SK-N-SH (cell line): ENCODE data around the gene USPL1. TPM values are rescaled to one million over a fixed set of nuclear protein-coding genes. Genes with fewer than 3 reads are reported as not detected.

Source experiments
- CTCF ChIA-PET: fragments of 300-600, 350-600 bp; formaldehyde crosslinking; extraction: SDS; loops from one replicate; lab custom pipeline; 2021; lab: Yijun Ruan, JAX
- POLR2A ChIA-PET: fragments of 350-600 bp; sonication (Branson Sonifier 250); formaldehyde crosslinking; extraction: SDS; loops from one replicate; lab custom pipeline; 2020; ENCODE audit warnings: antibody characterized with exemption, inconsistent platforms; lab: Yijun Ruan, JAX
- DNase-seq: peaks from one replicate; pipeline ENCODE4 v3.0.0; 2012
- H2AFZ ChIP-seq: fragments of 200-600 bp; sonication (generic); 2 replicates; pipeline ENCODE4 v1.8.1; 2016; ENCODE audit warnings: antibody characterized with exemption, mild to moderate bottlenecking, low read depth
- H3F3A ChIP-seq: fragments of 200-600 bp; sonication (generic); replicated peaks from 2 replicates; pipeline ENCODE3; 2016; ENCODE audit warnings: antibody characterized with exemption, mild to moderate bottlenecking; ENCODE audit not compliant: insufficient read depth
- H3K27ac ChIP-seq, 2 experiments: fragments of 200-500 bp in 1 of 2; fragments of 200-600 bp in 1 of 2; sonication (Bioruptor generic) in 1 of 2; sonication (generic), shearing (Covaris generic) in 1 of 2; 2 replicates each; pipeline versions ENCODE4 v1.5.1 to v1.6.1; 2014 to 2016; ENCODE audit warnings: low read depth in 2 of 2, inconsistent platforms in 1 of 2, low read length in 1 of 2, mild to moderate bottlenecking in 1 of 2, mixed read lengths in 1 of 2
- H3K27me3 ChIP-seq: fragments of 200-600 bp; sonication (generic), shearing (Covaris generic); 2 replicates; pipeline ENCODE4 v1.6.1; 2016; ENCODE audit warnings: mixed run types; ENCODE audit not compliant: insufficient read depth
- H3K36me3 ChIP-seq, 2 experiments: fragments of 200-500 bp in 1 of 2; fragments of 200-600 bp in 1 of 2; sonication (Bioruptor generic) in 1 of 2; sonication (generic) in 1 of 2; replicated peaks in 1 of 2; 2 replicates each; pipeline versions ENCODE3 to v1.5.1; 2014 to 2016; ENCODE audit warnings: low read length in 1 of 2, mild to moderate bottlenecking in 1 of 2; ENCODE audit not compliant: insufficient read depth in 2 of 2, control insufficient read depth in 1 of 2
- H3K4me1 ChIP-seq, 2 experiments: fragments of 200-500 bp in 1 of 2; fragments of 200-600 bp in 1 of 2; sonication (Bioruptor generic) in 1 of 2; sonication (generic), shearing (Covaris generic) in 1 of 2; 2 replicates each; pipeline versions ENCODE4 v1.5.1 to v1.6.1; 2014 to 2016; ENCODE audit warnings: low read depth in 1 of 2, low read length in 1 of 2, mixed run types in 1 of 2; ENCODE audit not compliant: insufficient read depth in 2 of 2, control insufficient read depth in 1 of 2
- H3K4me2 ChIP-seq: fragments of 200-600 bp; sonication (generic), shearing (Covaris generic); 2 replicates; pipeline ENCODE4 v1.6.1; 2017; ENCODE audit warnings: mixed run types
- H3K4me3 ChIP-seq, 2 experiments: fragments of 200-500 bp in 1 of 2; fragments of 200-600 bp in 1 of 2; sonication (Bioruptor generic) in 1 of 2; sonication (generic), shearing (Covaris generic) in 1 of 2; 2 replicates each; pipeline versions ENCODE4 v1.5.1 to v1.8.1; 2014 to 2016; ENCODE audit warnings: low read depth in 2 of 2, inconsistent platforms in 1 of 2, low read length in 1 of 2, mild to moderate bottlenecking in 1 of 2, mixed read lengths in 1 of 2, moderate library complexity in 1 of 2
- H3K79me2 ChIP-seq: fragments of 200-600 bp; sonication (generic); 2 replicates; pipeline ENCODE4 v1.8.1; 2017; ENCODE audit warnings: mild to moderate bottlenecking; ENCODE audit not compliant: insufficient read depth
- H3K9ac ChIP-seq: fragments of 200-600 bp; sonication (generic); 2 replicates; pipeline ENCODE4 v1.6.1; 2017; ENCODE audit warnings: mixed run types
- H3K9me2 ChIP-seq: fragments of 200-600 bp; sonication (generic); 2 replicates; pipeline ENCODE4 v1.6.1; 2017; ENCODE audit warnings: mixed run types
- H3K9me3 ChIP-seq: fragments of 200-600 bp; sonication (generic); 2 replicates; pipeline ENCODE4 v1.6.1; 2017; ENCODE audit warnings: mixed run types, mild to moderate bottlenecking, moderate library complexity
- H4K20me1 ChIP-seq: fragments of 200-600 bp; sonication (generic); 2 replicates; pipeline ENCODE4 v1.6.1; 2017; ENCODE audit warnings: mild to moderate bottlenecking, mixed run types; ENCODE audit not compliant: insufficient read depth
- ELF1 ChIP-seq: IDR thresholded peaks from 2 replicates; pipeline ENCODE4 v1.4.0; 2012
- EZH2phosphoT487 ChIP-seq: fragments of 200-600 bp; sonication (generic); IDR thresholded peaks from 2 replicates; pipeline ENCODE4 v1.6.1; 2017; ENCODE audit warnings: low read depth, mixed run types, mild to moderate bottlenecking, antibody characterized with exemption, moderate library complexity, borderline replicate concordance
- FOSL2 ChIP-seq: IDR thresholded peaks from 2 replicates; pipeline ENCODE4 v1.4.0; 2012; ENCODE audit warnings: low read depth, mild to moderate bottlenecking, moderate library complexity, borderline replicate concordance
- FOXJ3 ChIP-seq: sonication (generic); formaldehyde crosslinking; IDR thresholded peaks from 2 replicates; pipeline ENCODE4 v1.5.1; 2020; ENCODE audit warnings: mild to moderate bottlenecking, missing genetic modification reagents
- GABPA ChIP-seq: IDR thresholded peaks from 2 replicates; pipeline ENCODE4 v1.4.0; 2012; ENCODE audit warnings: low read depth, mild to moderate bottlenecking
- GATA2 ChIP-seq: sonication (generic); formaldehyde crosslinking; IDR thresholded peaks from 2 replicates; pipeline ENCODE4 v1.5.0; 2020; ENCODE audit warnings: mild to moderate bottlenecking, missing genetic modification reagents
- IRF3 ChIP-seq: fragments of 150-350 bp; IDR thresholded peaks from 2 replicates; pipeline ENCODE4 v1.6.1; 2016; ENCODE audit warnings: mild to moderate bottlenecking, low read depth, low read length
- JUND ChIP-seq: IDR thresholded peaks from 2 replicates; pipeline ENCODE4 v1.4.0; 2012
- MAX ChIP-seq: IDR thresholded peaks from 2 replicates; pipeline ENCODE4 v1.4.0; 2012; ENCODE audit warnings: low read depth
- MEF2A ChIP-seq: IDR thresholded peaks from 2 replicates; pipeline ENCODE4 v1.4.0; 2012; ENCODE audit warnings: low read depth, borderline replicate concordance
- MXI1 ChIP-seq: IDR thresholded peaks from 2 replicates; pipeline ENCODE4 v1.6.1; 2012; ENCODE audit warnings: mild to moderate bottlenecking, low read depth, low read length, improper control_type of control experiment
- NFIC ChIP-seq: IDR thresholded peaks from 2 replicates; pipeline ENCODE4 v1.4.0; 2012; ENCODE audit warnings: borderline replicate concordance
- RAD21 ChIP-seq: IDR thresholded peaks from 2 replicates; pipeline ENCODE4 v1.6.1; 2012; ENCODE audit warnings: mild to moderate bottlenecking, low read length
- RFX5 ChIP-seq: IDR thresholded peaks from 2 replicates; pipeline ENCODE4 v1.6.1; 2012; ENCODE audit warnings: mild to moderate bottlenecking, improper control_type of control experiment, low read length
- RXRA ChIP-seq: IDR thresholded peaks from 2 replicates; pipeline ENCODE4 v1.4.0; 2012; ENCODE audit warnings: low read depth, mild to moderate bottlenecking, borderline replicate concordance
- SIN3A ChIP-seq: IDR thresholded peaks from 2 replicates; pipeline ENCODE4 v1.6.1; 2012; ENCODE audit warnings: low read depth, mild to moderate bottlenecking, low read length, moderate library complexity, borderline replicate concordance
- TCF12 ChIP-seq: IDR thresholded peaks from 2 replicates; pipeline ENCODE4 v1.4.0; 2012
- TEAD4 ChIP-seq: IDR thresholded peaks from 2 replicates; pipeline ENCODE4 v1.4.0; 2012; ENCODE audit warnings: mild to moderate bottlenecking, borderline replicate concordance; ENCODE audit not compliant: insufficient read depth
- USF1 ChIP-seq: IDR thresholded peaks from 2 replicates; pipeline ENCODE4 v1.4.0; 2012; ENCODE audit warnings: low read depth, borderline replicate concordance
- USF2 ChIP-seq: fragments of 150-350 bp; IDR thresholded peaks from 2 replicates; pipeline ENCODE4 v1.6.1; 2017; ENCODE audit warnings: antibody characterized with exemption, low read length, low read depth, borderline replicate concordance
- WGBS: methylation state at CpG from one replicate; pipeline ENCODE4 v1.1.6; 2017; ENCODE audit warnings: low lambda C conversion rate; 5-methylcytosine and 5-hydroxymethylcytosine counted together
- polyA plus RNA-seq, 3 experiments: library from polyadenylated mRNA; depleted of rRNA; stranded (reverse); fragments of >200 nt; gene quantifications; 2 replicates each; pipeline ENCODE4 v1.2.3, GENCODE V29; 2012
- TF ChIP-seq, protein P1 (sequence below): IDR thresholded peaks from 2 replicates; pipeline ENCODE4 v1.6.1; 2012; ENCODE audit warnings: mild to moderate bottlenecking, low read depth, low read length, moderate library complexity

The USPL1 gene
- polyA plus RNA-seq, 1 of the 3 experiments (the other 2 are of a cell fraction) = 6.4 TPM

DNA sequence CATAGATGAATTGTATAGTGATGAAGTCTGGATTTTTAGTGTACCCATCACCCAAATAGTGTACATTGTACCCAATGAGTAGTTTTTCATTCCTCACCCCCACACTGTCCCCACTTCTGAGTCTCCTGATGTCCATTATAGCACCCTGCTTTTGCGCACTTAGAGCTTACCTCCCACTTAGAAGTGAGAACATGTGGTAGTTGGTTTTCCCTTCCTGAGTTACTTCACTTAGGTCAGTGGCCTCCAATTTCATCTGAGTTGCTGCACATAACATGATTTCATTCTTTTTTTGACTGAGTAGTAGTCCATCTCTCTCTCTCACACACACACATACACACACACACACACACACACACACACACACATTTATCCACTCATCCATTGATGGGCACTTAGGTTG, 74.4 kb downstream of the USPL1 start:
- H3K9me2 ChIP-seq = no peaks in the 10 kb centered on the region
- no peak overlapping the region for H3K4me3 ChIP-seq
- no peaks in the 10 kb centered on the region for H3K79me2 ChIP-seq
- TF ChIP-seq ELF1 = no peak
- TF ChIP-seq RAD21 = no peak
- no peak for TF ChIP-seq USF2
- TF ChIP-seq TEAD4 = no peak
- TF ChIP-seq EZH2phosphoT487 = no peak
- TF ChIP-seq TCF12 = no peak
- TF ChIP-seq GATA2 (CRISPR knock-in tag) = no peak
- TF ChIP-seq RFX5 = no peak
- no peak for TF ChIP-seq NFIC
- no peak for TF ChIP-seq FOSL2
- TF ChIP-seq IRF3 = no peak
- ChIA-PET CTCF (no interaction called here), POLR2A (no interaction called here)
- no peaks in the 10 kb centered on the region for H4K20me1 ChIP-seq
- no peaks in the 10 kb centered on the region for H3F3A ChIP-seq
- H2AFZ ChIP-seq = no peak overlapping the region
- WGBS = 95% methylated on average over 1 of the region's 1 CpG
- no peak for DNase-seq
- H3K4me1 ChIP-seq = peaks cover 0 to 3% of the 10 kb centered on the region in 2 experiments; a peak in 1 of 4 replicates
- no peak overlapping the region for H3K9ac ChIP-seq
- no peaks in the 10 kb centered on the region for H3K9me3 ChIP-seq
- no peaks in the 10 kb centered on the region for H3K36me3 ChIP-seq
- no peak overlapping the region for H3K4me2 ChIP-seq
- no peak overlapping the region for H3K27ac ChIP-seq
- no peaks in the 10 kb centered on the region for H3K27me3 ChIP-seq

DNA sequence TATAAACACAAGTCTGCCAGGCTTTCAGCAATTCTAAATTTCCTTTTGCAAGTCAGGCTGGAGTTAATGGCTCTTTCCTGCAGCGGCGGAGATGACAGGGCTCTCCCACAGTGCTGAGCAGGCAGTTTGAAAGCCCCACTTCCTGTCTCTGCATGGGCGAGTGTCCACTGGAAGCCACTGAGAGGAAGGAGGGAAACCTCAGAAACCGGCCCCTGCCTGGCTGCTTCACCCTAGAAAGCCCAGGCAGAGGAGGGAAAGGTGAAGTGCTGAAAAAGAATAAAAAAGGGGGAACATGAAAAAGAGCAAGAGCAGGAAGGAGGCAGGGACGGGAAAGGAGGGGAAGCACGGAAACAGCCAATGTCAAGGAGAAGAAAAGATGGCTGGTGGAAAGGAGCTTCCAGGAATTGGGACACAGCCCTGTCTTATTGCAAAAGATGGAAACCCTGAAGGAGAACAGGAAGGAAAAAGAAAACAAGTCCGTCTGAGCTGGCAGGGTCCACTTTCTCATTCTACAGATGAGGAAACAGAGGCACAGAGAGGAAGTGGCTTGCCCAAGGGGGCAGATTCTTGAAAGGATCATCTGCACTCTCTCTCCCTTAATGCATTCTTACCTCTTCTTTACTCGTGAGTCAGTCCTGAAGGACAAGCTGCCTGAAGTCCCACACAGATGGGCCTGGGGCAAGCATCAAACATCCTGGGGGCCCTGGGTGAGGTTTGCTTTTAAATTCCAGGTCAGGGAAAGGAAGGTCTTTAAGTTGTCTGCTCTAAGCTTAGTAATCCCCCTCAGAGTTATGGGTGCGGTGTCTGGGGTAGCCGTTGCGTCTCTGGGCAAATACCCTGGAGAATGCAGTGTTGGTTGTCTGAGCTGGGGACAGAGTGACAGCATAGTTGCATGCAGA, 78.8 kb downstream of the USPL1 start:
- H3K79me2 ChIP-seq = no peaks in the 10 kb centered on the region
- POLR2A ChIA-PET = no interaction called here
- CTCF ChIA-PET = interaction anchor here (0.7 to 1.3 kb wide), 6 partner anchors 9 to 582 kb away, joined by 3 to 4 read pairs (median 3); no protein-coding TSS in a partner anchor
- no peak overlapping the region for H3K27ac ChIP-seq
- no peaks in the 10 kb centered on the region for H3K36me3 ChIP-seq
- DNase-seq = no peak
- no peaks in the 10 kb centered on the region for H3K27me3 ChIP-seq
- no peak overlapping the region for H3K4me3 ChIP-seq
- no peaks in the 10 kb centered on the region for H3K9me3 ChIP-seq
- peaks cover 9 to 20% of the 10 kb centered on the region in 2 experiments for H3K4me1 ChIP-seq
- no peak overlapping the region for H3K4me2 ChIP-seq
- H3K9ac ChIP-seq = no peak overlapping the region
- H3F3A ChIP-seq = no peaks in the 10 kb centered on the region
- WGBS = 88% methylated on average over 11 of the region's 11 CpGs
- H2AFZ ChIP-seq = no peak overlapping the region
- no peaks in the 10 kb centered on the region for H4K20me1 ChIP-seq
- no peaks in the 10 kb centered on the region for H3K9me2 ChIP-seq
- TF ChIP-seq MEF2A = no peak
- no peak for TF ChIP-seq RAD21
- TF ChIP-seq TEAD4 = no peak
- TF ChIP-seq USF1 = no peak
- TF ChIP-seq GATA2 (CRISPR knock-in tag) = no peak
- no peak for TF ChIP-seq GABPA
- no peak for TF ChIP-seq SIN3A
- no peak for TF ChIP-seq RXRA
- TF ChIP-seq MAX = no peak
- TF ChIP-seq MXI1 = no peak
- no peak for TF ChIP-seq JUND
- no peak for TF ChIP-seq FOXJ3 (CRISPR knock-in tag)
- TF ChIP-seq, protein P1, sequence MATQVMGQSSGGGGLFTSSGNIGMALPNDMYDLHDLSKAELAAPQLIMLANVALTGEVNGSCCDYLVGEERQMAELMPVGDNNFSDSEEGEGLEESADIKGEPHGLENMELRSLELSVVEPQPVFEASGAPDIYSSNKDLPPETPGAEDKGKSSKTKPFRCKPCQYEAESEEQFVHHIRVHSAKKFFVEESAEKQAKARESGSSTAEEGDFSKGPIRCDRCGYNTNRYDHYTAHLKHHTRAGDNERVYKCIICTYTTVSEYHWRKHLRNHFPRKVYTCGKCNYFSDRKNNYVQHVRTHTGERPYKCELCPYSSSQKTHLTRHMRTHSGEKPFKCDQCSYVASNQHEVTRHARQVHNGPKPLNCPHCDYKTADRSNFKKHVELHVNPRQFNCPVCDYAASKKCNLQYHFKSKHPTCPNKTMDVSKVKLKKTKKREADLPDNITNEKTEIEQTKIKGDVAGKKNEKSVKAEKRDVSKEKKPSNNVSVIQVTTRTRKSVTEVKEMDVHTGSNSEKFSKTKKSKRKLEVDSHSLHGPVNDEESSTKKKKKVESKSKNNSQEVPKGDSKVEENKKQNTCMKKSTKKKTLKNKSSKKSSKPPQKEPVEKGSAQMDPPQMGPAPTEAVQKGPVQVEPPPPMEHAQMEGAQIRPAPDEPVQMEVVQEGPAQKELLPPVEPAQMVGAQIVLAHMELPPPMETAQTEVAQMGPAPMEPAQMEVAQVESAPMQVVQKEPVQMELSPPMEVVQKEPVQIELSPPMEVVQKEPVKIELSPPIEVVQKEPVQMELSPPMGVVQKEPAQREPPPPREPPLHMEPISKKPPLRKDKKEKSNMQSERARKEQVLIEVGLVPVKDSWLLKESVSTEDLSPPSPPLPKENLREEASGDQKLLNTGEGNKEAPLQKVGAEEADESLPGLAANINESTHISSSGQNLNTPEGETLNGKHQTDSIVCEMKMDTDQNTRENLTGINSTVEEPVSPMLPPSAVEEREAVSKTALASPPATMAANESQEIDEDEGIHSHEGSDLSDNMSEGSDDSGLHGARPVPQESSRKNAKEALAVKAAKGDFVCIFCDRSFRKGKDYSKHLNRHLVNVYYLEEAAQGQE = no peak
